WTC11 (cell line): ENCODE data around the gene DUOX2. TPM values are rescaled to one million over a fixed set of nuclear protein-coding genes. Genes with fewer than 3 reads are reported as not detected.

Source experiments
- ATAC-seq: fragments of 200-7000 bp; cut with Tn5 transposase; 2 replicates; pipeline ENCODE4 v1.10.0; 2021; ENCODE audit warnings: mild to moderate bottlenecking, moderate library complexity
- CTCF ChIA-PET: fragments of 300-600 bp; sonication (Branson Sonifier 250); formaldehyde crosslinking; loops from one replicate; lab custom pipeline; 2021; ENCODE audit warnings: antibody characterized with exemption; lab: Charles Lee
- POLR2A ChIA-PET: fragments of 350-600 bp; sonication (Branson Sonifier 250); formaldehyde crosslinking; loops from one replicate; lab custom pipeline; 2021; ENCODE audit warnings: antibody characterized with exemption; lab: Charles Lee
- DNase-seq: peaks from one replicate; pipeline ENCODE4 v3.0.0; 2021; ENCODE audit warnings: low spot score
- H3K27ac Mint-ChIP-seq: 2 replicates; pipeline ENCODE4 v1.8.0; 2021; ENCODE audit warnings: mixed read lengths
- H3K27me3 Mint-ChIP-seq: 2 replicates; pipeline ENCODE4 v1.8.0; 2021; ENCODE audit warnings: low read depth, mild to moderate bottlenecking, moderate library complexity, mixed read lengths
- H3K36me3 Mint-ChIP-seq: 2 replicates; pipeline ENCODE4 v1.8.0; 2021; ENCODE audit warnings: mixed read lengths
- H3K4me1 Mint-ChIP-seq: 2 replicates; pipeline ENCODE4 v1.8.0; 2022; ENCODE audit warnings: mixed read lengths
- H3K4me3 Mint-ChIP-seq: 2 replicates; pipeline ENCODE4 v1.8.0; 2021; ENCODE audit warnings: mild to moderate bottlenecking, moderate library complexity, mixed read lengths
- H3K9me3 Mint-ChIP-seq: 2 replicates; pipeline ENCODE4 v1.8.0; 2021; ENCODE audit warnings: mixed read lengths
- CBFB ChIP-seq: sonication (generic); formaldehyde crosslinking; IDR thresholded peaks from 2 replicates; pipeline ENCODE4 v1.8.1; 2022; ENCODE audit warnings: mild to moderate bottlenecking, low read depth, missing genetic modification reagents
- ETV6 ChIP-seq: sonication (generic); formaldehyde crosslinking; IDR thresholded peaks from 2 replicates; pipeline ENCODE4 v1.8.1; 2022; ENCODE audit warnings: mild to moderate bottlenecking, missing genetic modification reagents
- FOXK1 ChIP-seq: sonication (generic); formaldehyde crosslinking; IDR thresholded peaks from 2 replicates; pipeline ENCODE4 v1.8.0; 2022; ENCODE audit warnings: mild to moderate bottlenecking, moderate library complexity, missing genetic modification reagents
- FOXP1 ChIP-seq: sonication (generic); formaldehyde crosslinking; IDR thresholded peaks from 2 replicates; pipeline ENCODE4 v1.8.0; 2022; ENCODE audit warnings: missing genetic modification reagents, mild to moderate bottlenecking, moderate library complexity, borderline replicate concordance
- GTF2I ChIP-seq: fragments of 250-450 bp; sonication (Bioruptor Pico); conservative IDR thresholded peaks from 2 replicates; pipeline ENCODE4 v1.4.0; 2021; ENCODE audit warnings: mild to moderate bottlenecking
- HMGA2 ChIP-seq: fragments of 250-450 bp; sonication (Bioruptor Pico); IDR thresholded peaks from 2 replicates; pipeline ENCODE4 v1.4.0; 2021; ENCODE audit warnings: mild to moderate bottlenecking, moderate library complexity
- IRF2 ChIP-seq: sonication (generic); formaldehyde crosslinking; IDR thresholded peaks from 2 replicates; pipeline ENCODE4 v1.8.0; 2022; ENCODE audit warnings: low read depth, missing genetic modification reagents, borderline replicate concordance
- NR3C1 ChIP-seq: sonication (generic); formaldehyde crosslinking; conservative IDR thresholded peaks from 2 replicates; pipeline ENCODE4 v1.8.1; 2023; ENCODE audit warnings: low read depth, mild to moderate bottlenecking, missing genetic modification reagents
- ZNF263 ChIP-seq: sonication (generic); formaldehyde crosslinking; IDR thresholded peaks from 2 replicates; pipeline ENCODE4 v1.8.1; 2022; ENCODE audit warnings: low read depth, mild to moderate bottlenecking, moderate library complexity, missing genetic modification reagents
- ZNF416 ChIP-seq: fragments of 250-450 bp; sonication (Bioruptor Pico); IDR thresholded peaks from 2 replicates; pipeline ENCODE4 v1.9.0; 2021; ENCODE audit warnings: mild to moderate bottlenecking, inconsistent platforms
- total RNA-seq: library from RNA; stranded (reverse); gene quantifications from 3 replicates; pipeline ENCODE4 v1.2.3, GENCODE V29; 2021
- TF ChIP-seq, protein P1 (sequence below): fragments of 250-450 bp; sonication (Bioruptor Pico); IDR thresholded peaks from 2 replicates; pipeline ENCODE4 v2.1.2; 2022; ENCODE audit warnings: mild to moderate bottlenecking, moderate library complexity
- TF ChIP-seq, protein P2 (sequence below): sonication (generic); formaldehyde crosslinking; conservative IDR thresholded peaks from 2 replicates; pipeline ENCODE4 v1.8.1; 2023; ENCODE audit warnings: mild to moderate bottlenecking, low read depth, missing genetic modification reagents, moderate library complexity
- TF ChIP-seq, protein P3 (sequence below): sonication (generic); formaldehyde crosslinking; IDR thresholded peaks from 2 replicates; pipeline ENCODE4 v1.8.1; 2022; ENCODE audit warnings: missing genetic modification reagents, borderline replicate concordance
- TF ChIP-seq, protein P4 (sequence below): sonication (generic); formaldehyde crosslinking; IDR thresholded peaks from 2 replicates; pipeline ENCODE4 v1.8.0; 2023; ENCODE audit warnings: mild to moderate bottlenecking, missing genetic modification reagents
- TF ChIP-seq, protein P5 (sequence below): sonication (generic); formaldehyde crosslinking; IDR thresholded peaks from 2 replicates; pipeline ENCODE4 v1.8.1; 2022; ENCODE audit warnings: low read depth, mild to moderate bottlenecking, moderate library complexity, missing genetic modification reagents, borderline replicate concordance

Gene DUOX2
- total RNA-seq, 1 experiment from 2014 or later, result 0.13 TPM

DNA sequence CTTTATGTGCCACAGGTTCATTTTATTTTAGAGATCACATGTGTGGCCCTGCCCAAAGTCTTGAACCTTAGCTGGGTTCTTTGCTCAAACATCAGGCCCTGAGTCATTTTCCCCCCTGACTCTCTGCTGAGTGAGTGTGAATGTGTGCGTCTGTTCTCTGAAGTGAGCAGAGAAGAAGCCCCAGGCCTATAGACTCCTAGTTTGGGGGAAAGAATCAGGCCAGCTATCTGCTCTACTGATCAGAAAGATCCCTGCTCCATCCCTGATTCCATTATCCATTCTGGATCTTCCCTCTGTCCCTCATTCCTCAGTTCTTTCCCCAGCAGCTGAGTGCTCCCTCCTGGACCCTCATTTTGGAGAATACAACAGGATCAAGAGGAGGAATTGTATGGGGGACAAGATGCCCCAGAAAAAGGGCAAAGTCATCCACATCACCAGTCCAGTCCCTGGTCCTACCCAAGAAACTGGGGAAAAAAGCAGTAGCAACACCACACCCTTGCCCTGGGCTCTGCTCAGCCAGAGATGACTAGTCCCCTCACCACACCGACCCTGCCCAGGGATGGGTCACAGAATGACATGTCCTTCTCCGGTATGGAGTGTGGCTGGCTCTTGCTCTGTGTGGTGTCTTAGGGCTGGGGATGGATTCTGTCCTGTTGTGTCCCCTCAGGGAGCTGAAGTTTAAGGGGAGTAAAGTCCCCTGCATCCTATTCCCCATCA, 19.0 kb upstream of the DUOX2 start:
- ATAC-seq (no peak), DNase-seq (no peak)
- Mint-ChIP-seq H3K27ac (no peak overlapping the region), H3K4me1 (peaks cover 15% of the 10 kb centered on the region), H3K4me3 (no peak overlapping the region), H3K9me3 (no peaks in the 10 kb centered on the region), H3K27me3 (peaks cover 91% of the 10 kb centered on the region), H3K36me3 (no peaks in the 10 kb centered on the region)
- ChIA-PET CTCF (interaction anchor here (1.8 to 11.0 kb wide), 2 partner anchors 18 to 30 kb away, joined by 12 to 231 read pairs; partner anchors contain the start of genes DUOX2 and DUOXA2), POLR2A (no interaction called here)
- TF ChIP-seq, protein P1, sequence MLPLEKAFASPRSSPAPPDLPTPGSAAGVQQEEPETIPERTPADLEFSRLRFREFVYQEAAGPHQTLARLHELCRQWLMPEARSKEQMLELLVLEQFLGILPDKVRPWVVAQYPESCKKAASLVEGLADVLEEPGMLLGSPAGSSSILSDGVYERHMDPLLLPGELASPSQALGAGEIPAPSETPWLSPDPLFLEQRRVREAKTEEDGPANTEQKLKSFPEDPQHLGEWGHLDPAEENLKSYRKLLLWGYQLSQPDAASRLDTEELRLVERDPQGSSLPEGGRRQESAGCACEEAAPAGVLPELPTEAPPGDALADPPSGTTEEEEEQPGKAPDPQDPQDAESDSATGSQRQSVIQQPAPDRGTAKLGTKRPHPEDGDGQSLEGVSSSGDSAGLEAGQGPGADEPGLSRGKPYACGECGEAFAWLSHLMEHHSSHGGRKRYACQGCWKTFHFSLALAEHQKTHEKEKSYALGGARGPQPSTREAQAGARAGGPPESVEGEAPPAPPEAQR (CRISPR knock-in tag), result no peak
- TF ChIP-seq ZNF416 (CRISPR knock-in tag), result no peak
- TF ChIP-seq ETV6 (CRISPR knock-in tag), result no peak

DNA sequence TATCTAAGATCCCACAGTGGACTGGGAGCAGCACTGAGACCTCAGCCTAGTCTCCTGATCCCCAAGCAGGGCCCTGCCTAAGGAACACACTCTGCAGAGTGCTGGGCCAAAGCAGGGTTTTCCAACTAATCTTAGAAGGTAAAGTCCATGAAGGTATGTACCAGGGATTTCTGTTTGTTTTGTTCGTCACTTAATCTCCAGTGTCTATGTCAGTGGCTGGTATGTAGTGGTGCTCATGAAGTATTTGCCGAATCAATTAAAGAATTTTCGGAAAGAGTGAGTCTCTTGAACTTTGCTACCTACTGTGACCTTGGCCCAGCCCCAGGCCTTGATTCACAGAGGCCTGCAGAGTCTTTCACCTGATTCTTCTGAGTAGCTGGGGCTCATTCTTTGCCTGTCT, 17.5 kb upstream of the DUOX2 start:
- TF ChIP-seq IRF2 (CRISPR knock-in tag), result no peak
- TF ChIP-seq FOXP1 (CRISPR knock-in tag), result no peak
- TF ChIP-seq, protein P2, sequence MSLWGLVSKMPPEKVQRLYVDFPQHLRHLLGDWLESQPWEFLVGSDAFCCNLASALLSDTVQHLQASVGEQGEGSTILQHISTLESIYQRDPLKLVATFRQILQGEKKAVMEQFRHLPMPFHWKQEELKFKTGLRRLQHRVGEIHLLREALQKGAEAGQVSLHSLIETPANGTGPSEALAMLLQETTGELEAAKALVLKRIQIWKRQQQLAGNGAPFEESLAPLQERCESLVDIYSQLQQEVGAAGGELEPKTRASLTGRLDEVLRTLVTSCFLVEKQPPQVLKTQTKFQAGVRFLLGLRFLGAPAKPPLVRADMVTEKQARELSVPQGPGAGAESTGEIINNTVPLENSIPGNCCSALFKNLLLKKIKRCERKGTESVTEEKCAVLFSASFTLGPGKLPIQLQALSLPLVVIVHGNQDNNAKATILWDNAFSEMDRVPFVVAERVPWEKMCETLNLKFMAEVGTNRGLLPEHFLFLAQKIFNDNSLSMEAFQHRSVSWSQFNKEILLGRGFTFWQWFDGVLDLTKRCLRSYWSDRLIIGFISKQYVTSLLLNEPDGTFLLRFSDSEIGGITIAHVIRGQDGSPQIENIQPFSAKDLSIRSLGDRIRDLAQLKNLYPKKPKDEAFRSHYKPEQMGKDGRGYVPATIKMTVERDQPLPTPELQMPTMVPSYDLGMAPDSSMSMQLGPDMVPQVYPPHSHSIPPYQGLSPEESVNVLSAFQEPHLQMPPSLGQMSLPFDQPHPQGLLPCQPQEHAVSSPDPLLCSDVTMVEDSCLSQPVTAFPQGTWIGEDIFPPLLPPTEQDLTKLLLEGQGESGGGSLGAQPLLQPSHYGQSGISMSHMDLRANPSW (CRISPR knock-in tag), result no peak
- TF ChIP-seq, protein P3, sequence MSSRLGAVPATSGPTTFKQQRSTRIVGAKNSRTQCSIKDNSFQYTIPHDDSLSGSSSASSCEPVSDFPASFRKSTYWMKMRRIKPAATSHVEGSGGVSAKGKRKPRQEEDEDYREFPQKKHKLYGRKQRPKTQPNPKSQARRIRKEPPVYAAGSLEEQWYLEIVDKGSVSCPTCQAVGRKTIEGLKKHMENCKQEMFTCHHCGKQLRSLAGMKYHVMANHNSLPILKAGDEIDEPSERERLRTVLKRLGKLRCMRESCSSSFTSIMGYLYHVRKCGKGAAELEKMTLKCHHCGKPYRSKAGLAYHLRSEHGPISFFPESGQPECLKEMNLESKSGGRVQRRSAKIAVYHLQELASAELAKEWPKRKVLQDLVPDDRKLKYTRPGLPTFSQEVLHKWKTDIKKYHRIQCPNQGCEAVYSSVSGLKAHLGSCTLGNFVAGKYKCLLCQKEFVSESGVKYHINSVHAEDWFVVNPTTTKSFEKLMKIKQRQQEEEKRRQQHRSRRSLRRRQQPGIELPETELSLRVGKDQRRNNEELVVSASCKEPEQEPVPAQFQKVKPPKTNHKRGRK (CRISPR knock-in tag), result no peak
- no peak for TF ChIP-seq GTF2I (CRISPR knock-in tag)
- TF ChIP-seq, protein P4, sequence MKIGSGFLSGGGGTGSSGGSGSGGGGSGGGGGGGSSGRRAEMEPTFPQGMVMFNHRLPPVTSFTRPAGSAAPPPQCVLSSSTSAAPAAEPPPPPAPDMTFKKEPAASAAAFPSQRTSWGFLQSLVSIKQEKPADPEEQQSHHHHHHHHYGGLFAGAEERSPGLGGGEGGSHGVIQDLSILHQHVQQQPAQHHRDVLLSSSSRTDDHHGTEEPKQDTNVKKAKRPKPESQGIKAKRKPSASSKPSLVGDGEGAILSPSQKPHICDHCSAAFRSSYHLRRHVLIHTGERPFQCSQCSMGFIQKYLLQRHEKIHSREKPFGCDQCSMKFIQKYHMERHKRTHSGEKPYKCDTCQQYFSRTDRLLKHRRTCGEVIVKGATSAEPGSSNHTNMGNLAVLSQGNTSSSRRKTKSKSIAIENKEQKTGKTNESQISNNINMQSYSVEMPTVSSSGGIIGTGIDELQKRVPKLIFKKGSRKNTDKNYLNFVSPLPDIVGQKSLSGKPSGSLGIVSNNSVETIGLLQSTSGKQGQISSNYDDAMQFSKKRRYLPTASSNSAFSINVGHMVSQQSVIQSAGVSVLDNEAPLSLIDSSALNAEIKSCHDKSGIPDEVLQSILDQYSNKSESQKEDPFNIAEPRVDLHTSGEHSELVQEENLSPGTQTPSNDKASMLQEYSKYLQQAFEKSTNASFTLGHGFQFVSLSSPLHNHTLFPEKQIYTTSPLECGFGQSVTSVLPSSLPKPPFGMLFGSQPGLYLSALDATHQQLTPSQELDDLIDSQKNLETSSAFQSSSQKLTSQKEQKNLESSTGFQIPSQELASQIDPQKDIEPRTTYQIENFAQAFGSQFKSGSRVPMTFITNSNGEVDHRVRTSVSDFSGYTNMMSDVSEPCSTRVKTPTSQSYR, result no peak
- TF ChIP-seq, protein P5, sequence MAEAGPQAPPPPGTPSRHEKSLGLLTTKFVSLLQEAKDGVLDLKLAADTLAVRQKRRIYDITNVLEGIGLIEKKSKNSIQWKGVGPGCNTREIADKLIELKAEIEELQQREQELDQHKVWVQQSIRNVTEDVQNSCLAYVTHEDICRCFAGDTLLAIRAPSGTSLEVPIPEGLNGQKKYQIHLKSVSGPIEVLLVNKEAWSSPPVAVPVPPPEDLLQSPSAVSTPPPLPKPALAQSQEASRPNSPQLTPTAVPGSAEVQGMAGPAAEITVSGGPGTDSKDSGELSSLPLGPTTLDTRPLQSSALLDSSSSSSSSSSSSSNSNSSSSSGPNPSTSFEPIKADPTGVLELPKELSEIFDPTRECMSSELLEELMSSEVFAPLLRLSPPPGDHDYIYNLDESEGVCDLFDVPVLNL, result no peak
- no peak for TF ChIP-seq ZNF263
- TF ChIP-seq NR3C1 (CRISPR knock-in tag), result no peak
- no peak for TF ChIP-seq CBFB (CRISPR knock-in tag)
- no peak for TF ChIP-seq HMGA2 (CRISPR knock-in tag)
- no peak for TF ChIP-seq FOXK1 (CRISPR knock-in tag)
- no peak for DNase-seq
- Mint-ChIP-seq H3K9me3 (no peaks in the 10 kb centered on the region), H3K27me3 (peaks cover 97% of the 10 kb centered on the region), H3K36me3 (no peaks in the 10 kb centered on the region), H3K4me3 (no peak overlapping the region), H3K27ac (no peak overlapping the region), H3K4me1 (peaks cover 14% of the 10 kb centered on the region)
- POLR2A ChIA-PET, result no interaction called here
- no peak for ATAC-seq
- CTCF ChIA-PET, result interaction anchor here (11.0 kb wide), 1 partner anchor 17 kb away, joined by 231 read pairs; the partner anchor contains the start of genes DUOX2 and DUOXA2
